ENCODE results near the gene PPIL6.

Gene PPIL6

GRCh38 chr6:109428889-109429477, 11.4 kb downstream of the PPIL6 start:
- Histone ChIP-seq H3K4me1 (peaks cover 0 to 10% (median 6%) of the 10 kb centered on the region in 4 donors), H3K27ac (no peak overlapping the region), H3K27me3 (no peaks in the 10 kb centered on the region), H3K9me3 (no peaks in the 10 kb centered on the region), H3K36me3 (no peaks in the 10 kb centered on the region), H3K4me3 (no peak overlapping the region)
- TF ChIP-seq CTCF (IDR thresholded peaks at IDR 0.05) = no peak
- intact Hi-C loops (cut with DNase I; ENCODE audit: low total_unique reads) = no loop called here
- no peak for DNase-seq

- H3K4me3 ChIP-seq = no peak overlapping the region
- no peaks in the 10 kb centered on the region for H3K36me3 ChIP-seq
- no peak overlapping the region for H3K27ac ChIP-seq
- no peak for DNase-seq
- peaks cover 0 to 10% (median 6%) of the 10 kb centered on the region in 4 donors for H3K4me1 ChIP-seq
- H3K9me3 ChIP-seq = no peaks in the 10 kb centered on the region
- no peaks in the 10 kb centered on the region for H3K27me3 ChIP-seq
- no peak for TF ChIP-seq CTCF (IDR thresholded peaks at IDR 0.05)
- intact Hi-C loops (cut with DNase I; ENCODE audit: low total_unique reads) = no loop called here
Measured at GRCh38 chr6:109424946-109425345, 15.5 kb downstream of the PPIL6 start.

- H3K4me3 ChIP-seq = no peak overlapping the region
- no peaks in the 10 kb centered on the region for H3K27me3 ChIP-seq
- H3K27ac ChIP-seq = no peak overlapping the region
- H3K4me1 ChIP-seq = no peaks in the 10 kb centered on the region
- DNase-seq = no peak
- no peaks in the 10 kb centered on the region for H3K9me3 ChIP-seq
- intact Hi-C loops (cut with DNase I; ENCODE audit: low total_unique reads) = no loop called here
- no peaks in the 10 kb centered on the region for H3K36me3 ChIP-seq
- no peak for TF ChIP-seq CTCF (IDR thresholded peaks at IDR 0.05)
Measured at GRCh38 chr6:109421184-109421583, 19.2 kb downstream of the PPIL6 start.

GRCh38 chr6:109420751-109421150, 19.7 kb downstream of the PPIL6 start:
- Histone ChIP-seq H3K27me3 (no peaks in the 10 kb centered on the region), H3K36me3 (peaks cover 0 to under 1% (median 0%) of the 10 kb centered on the region in 3 donors), H3K4me1 (no peaks in the 10 kb centered on the region), H3K4me3 (no peak overlapping the region), H3K9me3 (no peaks in the 10 kb centered on the region), H3K27ac (no peak overlapping the region)
- intact Hi-C loops (cut with DNase I; ENCODE audit: low total_unique reads) = no loop called here
- no peak for DNase-seq
- TF ChIP-seq CTCF (IDR thresholded peaks at IDR 0.05) = no peak

- Histone ChIP-seq H3K36me3 (peaks cover 0 to 5% (median 0%) of the 10 kb centered on the region in 3 donors), H3K9me3 (no peaks in the 10 kb centered on the region), H3K4me3 (no peak overlapping the region), H3K27ac (no peak overlapping the region), H3K27me3 (no peaks in the 10 kb centered on the region), H3K4me1 (no peaks in the 10 kb centered on the region)
- TF ChIP-seq CTCF (IDR thresholded peaks at IDR 0.05) = no peak
- intact Hi-C loops (cut with DNase I; ENCODE audit: low total_unique reads) = no loop called here
- no peak for DNase-seq
Measured at GRCh38 chr6:109417646-109418045, 22.8 kb downstream of the PPIL6 start.

- no peaks in the 10 kb centered on the region for H3K4me1 ChIP-seq
- intact Hi-C loops (cut with DNase I; ENCODE audit: low total_unique reads) = no loop called here
- TF ChIP-seq CTCF (IDR thresholded peaks at IDR 0.05) = no peak
- peaks cover 0 to 5% (median 0%) of the 10 kb centered on the region in 3 donors for H3K36me3 ChIP-seq
- H3K4me3 ChIP-seq = no peak overlapping the region
- no peaks in the 10 kb centered on the region for H3K9me3 ChIP-seq
- H3K27ac ChIP-seq = no peak overlapping the region
- DNase-seq = no peak
- no peaks in the 10 kb centered on the region for H3K27me3 ChIP-seq
Measured at GRCh38 chr6:109411034-109411433, 29.4 kb downstream of the PPIL6 start.

All from tibial artery (tissue), 4 donors.